GM12865 (cell line): Measurements from ENCODE around the gene ACTG2.
"Not testable (repeated sequence)": the region's sequence is repeated elsewhere in the genome, so short reads cannot be mapped to it uniquely, and the experiment has no call there.

Source experiments
- DNase-seq: peaks from one replicate; pipeline ENCODE4 v3.0.0; 2010; ENCODE audit warnings: low read depth
- H3K4me3 ChIP-seq: 2 replicates; pipeline ENCODE4 v1.5.1; 2011; ENCODE audit warnings: mild to moderate bottlenecking, low read depth, low read length, control low read depth
- TF ChIP-seq, protein P1 (sequence below): IDR thresholded peaks from 2 replicates; pipeline ENCODE4 v1.5.1; 2011; ENCODE audit warnings: low read length, control low read depth, low read depth, inconsistent platforms; ENCODE audit not compliant: insufficient read depth; ENCODE audit errors: missing control alignments

Gene ACTG2

DNA sequence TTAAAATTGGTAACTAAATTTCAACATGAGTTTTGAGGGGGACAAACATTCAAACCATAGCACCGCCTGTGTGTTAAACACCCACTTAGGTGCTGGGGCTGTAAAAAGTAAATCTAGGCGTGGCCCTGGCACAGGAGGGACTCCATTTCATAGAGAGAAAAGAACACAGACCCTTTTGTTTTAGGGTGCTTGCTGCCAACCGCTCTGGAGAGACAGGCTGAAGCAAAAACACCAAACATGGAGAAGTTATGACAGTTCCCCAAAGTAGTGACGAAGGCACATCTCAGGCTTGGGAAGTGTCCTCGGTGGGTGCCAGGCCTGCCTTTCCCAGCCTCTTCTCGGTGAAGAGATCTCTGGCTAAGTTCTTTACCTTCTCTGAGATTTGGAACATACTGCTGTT lies 5.1 kb downstream of the ACTG2 start:
- H3K4me3 ChIP-seq: no peak overlapping the region
- DNase-seq: no peak
- TF ChIP-seq, protein P1, sequence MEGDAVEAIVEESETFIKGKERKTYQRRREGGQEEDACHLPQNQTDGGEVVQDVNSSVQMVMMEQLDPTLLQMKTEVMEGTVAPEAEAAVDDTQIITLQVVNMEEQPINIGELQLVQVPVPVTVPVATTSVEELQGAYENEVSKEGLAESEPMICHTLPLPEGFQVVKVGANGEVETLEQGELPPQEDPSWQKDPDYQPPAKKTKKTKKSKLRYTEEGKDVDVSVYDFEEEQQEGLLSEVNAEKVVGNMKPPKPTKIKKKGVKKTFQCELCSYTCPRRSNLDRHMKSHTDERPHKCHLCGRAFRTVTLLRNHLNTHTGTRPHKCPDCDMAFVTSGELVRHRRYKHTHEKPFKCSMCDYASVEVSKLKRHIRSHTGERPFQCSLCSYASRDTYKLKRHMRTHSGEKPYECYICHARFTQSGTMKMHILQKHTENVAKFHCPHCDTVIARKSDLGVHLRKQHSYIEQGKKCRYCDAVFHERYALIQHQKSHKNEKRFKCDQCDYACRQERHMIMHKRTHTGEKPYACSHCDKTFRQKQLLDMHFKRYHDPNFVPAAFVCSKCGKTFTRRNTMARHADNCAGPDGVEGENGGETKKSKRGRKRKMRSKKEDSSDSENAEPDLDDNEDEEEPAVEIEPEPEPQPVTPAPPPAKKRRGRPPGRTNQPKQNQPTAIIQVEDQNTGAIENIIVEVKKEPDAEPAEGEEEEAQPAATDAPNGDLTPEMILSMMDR: no peak

DNA sequence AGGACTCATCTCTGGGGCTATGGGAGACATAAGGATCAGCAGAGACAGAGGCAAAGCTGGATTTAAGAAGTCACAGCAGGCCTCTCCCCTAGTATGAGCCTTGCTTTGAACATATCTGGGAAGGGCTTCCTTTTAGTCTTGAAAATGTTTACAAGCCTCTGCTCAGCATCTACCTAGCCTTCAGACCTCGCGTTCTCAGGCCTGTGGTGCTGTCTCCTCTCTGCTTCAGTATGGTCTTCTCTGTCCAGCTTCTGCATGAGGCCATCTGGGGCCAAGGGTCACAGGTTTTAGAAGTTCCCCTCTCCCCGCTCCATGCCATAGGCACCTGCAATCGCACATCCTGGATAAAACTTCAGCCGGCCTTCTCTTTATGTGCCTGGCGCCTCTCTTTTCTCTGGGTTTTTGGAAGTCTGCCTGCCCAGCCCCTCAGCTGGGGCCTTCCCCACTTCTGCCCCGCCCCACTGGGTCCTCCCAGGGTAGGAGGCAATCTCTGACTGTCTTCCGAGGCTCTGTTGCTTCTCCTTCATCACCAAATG lies 7.1 kb downstream of the ACTG2 start:
- H3K4me3 ChIP-seq: no peak overlapping the region
- TF ChIP-seq, protein P1: no peak
- DNase-seq: no peak

DNA sequence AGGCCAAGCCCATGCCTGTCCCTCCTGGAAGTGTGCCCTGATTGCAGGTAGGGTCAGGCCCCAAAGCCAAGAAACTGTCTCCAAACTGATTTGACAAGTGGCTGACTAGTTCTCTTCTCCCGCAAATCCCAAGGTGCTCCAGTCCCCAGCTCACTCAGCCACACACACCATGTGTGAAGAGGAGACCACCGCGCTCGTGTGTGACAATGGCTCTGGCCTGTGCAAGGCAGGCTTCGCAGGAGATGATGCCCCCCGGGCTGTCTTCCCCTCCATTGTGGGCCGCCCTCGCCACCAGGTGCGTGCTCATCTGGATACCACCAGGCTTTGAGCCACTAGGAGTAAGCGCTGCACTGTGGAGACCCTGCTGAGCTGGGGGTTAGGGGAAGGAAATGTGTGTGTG lies 8.3 kb downstream of the ACTG2 start:
- H3K4me3 ChIP-seq: no peak overlapping the region
- TF ChIP-seq, protein P1: no peak
- no peak for DNase-seq

DNA sequence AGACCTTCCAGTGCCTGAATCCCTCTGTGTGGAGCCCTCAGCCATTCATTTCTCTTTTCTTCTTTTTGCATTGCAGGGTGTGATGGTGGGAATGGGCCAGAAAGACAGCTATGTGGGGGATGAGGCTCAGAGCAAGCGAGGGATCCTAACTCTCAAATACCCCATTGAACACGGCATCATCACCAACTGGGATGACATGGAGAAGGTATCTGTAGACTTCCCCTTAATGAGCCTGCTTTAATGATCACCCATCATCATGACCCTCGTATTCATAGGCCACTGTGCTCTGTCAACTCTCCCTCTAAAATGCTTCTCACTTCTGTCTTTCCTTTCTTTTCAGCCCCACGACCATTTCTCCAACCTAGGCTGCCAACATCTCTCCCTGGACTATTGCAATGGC lies 9.5 kb downstream of the ACTG2 start:
- H3K4me3 ChIP-seq: no peak overlapping the region
- TF ChIP-seq, protein P1: no peak

DNA sequence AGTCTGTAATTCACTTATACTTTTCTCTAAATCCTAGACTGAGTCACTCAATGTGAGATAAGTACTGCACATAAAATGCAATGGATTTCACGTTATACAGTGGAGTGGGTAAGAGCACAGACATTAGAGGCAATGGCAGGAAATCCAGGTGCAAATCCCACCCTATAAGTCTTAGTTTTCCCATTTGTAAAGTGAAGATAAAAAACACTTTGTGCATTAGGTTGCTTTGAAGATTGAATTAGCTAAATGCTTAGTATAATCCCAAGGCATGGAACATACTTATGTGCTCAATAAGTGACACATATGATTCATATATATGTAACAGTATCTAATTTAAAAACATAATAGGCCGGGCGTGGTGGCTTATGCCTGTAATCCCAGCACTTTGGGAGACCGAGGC lies 10.5 kb downstream of the ACTG2 start:
- no peak for DNase-seq
- H3K4me3 ChIP-seq: no peak overlapping the region
- TF ChIP-seq, protein P1: no peak

More for the DNA sequence above, 9.5 kb downstream of the ACTG2 start:
- no peak for DNase-seq

DNA sequence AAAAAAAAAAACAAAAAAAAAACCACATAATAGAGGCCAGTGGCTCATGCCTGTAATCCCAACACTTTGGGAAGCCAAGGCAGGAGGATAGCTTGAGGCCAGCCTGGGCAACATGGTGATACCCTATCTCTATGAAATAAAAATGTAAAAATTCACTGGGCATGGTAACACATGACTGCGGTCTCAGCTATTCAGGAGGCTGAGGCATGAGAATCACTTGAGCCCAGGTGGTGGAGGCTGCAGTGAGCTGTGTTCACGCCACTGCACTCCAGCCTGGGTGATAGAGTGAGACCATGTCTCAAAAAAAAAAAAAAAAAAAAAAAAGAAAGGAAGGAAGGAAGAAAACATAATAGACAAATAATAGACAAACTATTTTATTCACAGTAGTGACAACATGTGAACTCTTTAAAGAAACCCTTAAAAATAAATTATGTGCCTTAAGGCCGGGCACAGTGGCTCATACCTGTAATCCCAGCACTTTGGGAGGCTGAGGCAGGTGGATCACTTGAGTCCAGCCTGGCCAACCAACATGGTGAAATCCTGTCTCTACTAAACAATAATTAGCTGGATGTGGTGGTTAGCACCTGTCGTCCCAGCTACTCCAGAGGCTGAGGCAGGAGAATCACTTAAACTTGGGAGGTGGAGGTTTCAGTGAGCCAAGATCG lies 11.3 kb downstream of the ACTG2 start:
- not testable (repeated sequence) for H3K4me3 ChIP-seq, DNase-seq

DNA sequence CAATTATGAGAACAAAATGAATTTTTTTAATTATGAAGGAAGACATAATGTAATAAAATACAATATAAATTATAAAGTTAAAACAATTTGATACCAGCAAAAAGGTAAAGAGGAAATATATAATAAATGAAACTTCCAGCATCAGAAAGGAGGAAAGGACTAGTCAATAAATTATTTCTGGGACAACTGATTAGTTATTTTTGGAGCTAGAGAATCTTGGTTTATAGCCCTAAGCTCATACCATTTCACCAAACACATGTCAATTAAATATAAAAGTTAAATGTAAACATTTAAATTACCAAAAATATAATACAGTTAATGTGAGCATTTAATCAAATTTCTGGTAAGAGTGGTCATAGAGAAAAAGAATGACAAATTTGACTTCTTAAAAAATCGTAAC lies 12.1 kb downstream of the ACTG2 start:
- no peak overlapping the region for H3K4me3 ChIP-seq
- TF ChIP-seq, protein P1: no peak
- no peak for DNase-seq
